ENCODE data around the gene ASB18. TPM values are rescaled to one million over a fixed set of nuclear protein-coding genes. Genes with fewer than 3 reads are reported as not detected.

ASB18 gene
- total RNA-seq, 2 experiments from 2014 or later, result not detected

- Mint-ChIP-seq H3K27me3 (peaks cover 57% of the 10 kb centered on the region), H3K4me3 (no peak overlapping the region), H3K9me3 (no peaks in the 10 kb centered on the region), H3K36me3 (no peaks in the 10 kb centered on the region), H3K27ac (no peak overlapping the region), H3K4me1 (no peaks in the 10 kb centered on the region)
- POLR2A ChIA-PET, result no interaction called here
- DNase-seq (no peak), ATAC-seq (ENCODE audit: low read depth) (no peak)
Observed at GRCh38 chr2:236161082-236161462, 103.1 kb downstream of the ASB18 start.

GRCh38 chr2:236160366-236161081 is 103.7 kb downstream of the ASB18 start:
- Mint-ChIP-seq H3K36me3 (no peaks in the 10 kb centered on the region), H3K4me3 (no peak overlapping the region), H3K27ac (no peak overlapping the region), H3K4me1 (no peaks in the 10 kb centered on the region), H3K9me3 (no peaks in the 10 kb centered on the region), H3K27me3 (peaks cover 52% of the 10 kb centered on the region)
- POLR2A ChIA-PET, result no interaction called here
- DNase-seq, result no peak
- ATAC-seq (ENCODE audit: low read depth), result no peak

- DNase-seq (no peak), ATAC-seq (ENCODE audit: low read depth) (no peak)
- POLR2A ChIA-PET, result no interaction called here
- Mint-ChIP-seq H3K27me3 (peaks cover 44% of the 10 kb centered on the region), H3K36me3 (no peaks in the 10 kb centered on the region), H3K9me3 (no peaks in the 10 kb centered on the region), H3K27ac (no peak overlapping the region), H3K4me3 (no peak overlapping the region), H3K4me1 (no peaks in the 10 kb centered on the region)
Observed at GRCh38 chr2:236159778-236160170, 104.4 kb downstream of the ASB18 start.

- POLR2A ChIA-PET, result interaction anchor here (0.7 kb wide), 1 partner anchor 1416 kb away, joined by 3 read pairs; no protein-coding TSS in a partner anchor
- Mint-ChIP-seq H3K27ac (no peak overlapping the region), H3K27me3 (peaks cover 43% of the 10 kb centered on the region), H3K9me3 (peaks cover 1% of the 10 kb centered on the region), H3K36me3 (no peaks in the 10 kb centered on the region), H3K4me1 (no peaks in the 10 kb centered on the region), H3K4me3 (no peak overlapping the region)
- ATAC-seq (ENCODE audit: low read depth) (no peak), DNase-seq (no peak)
Observed at GRCh38 chr2:236158969-236159777, 105.0 kb downstream of the ASB18 start.

- POLR2A ChIA-PET, result no interaction called here
- DNase-seq, result no peak
- Mint-ChIP-seq H3K36me3 (no peaks in the 10 kb centered on the region), H3K4me3 (no peak overlapping the region), H3K27ac (no peak overlapping the region), H3K9me3 (peaks cover 1% of the 10 kb centered on the region), H3K27me3 (peaks cover 42% of the 10 kb centered on the region), H3K4me1 (no peaks in the 10 kb centered on the region)
- no peak for ATAC-seq (ENCODE audit: low read depth)
Observed at GRCh38 chr2:236157815-236158498, 106.2 kb downstream of the ASB18 start.

- Mint-ChIP-seq H3K4me3 (no peak overlapping the region), H3K27me3 (peaks cover 38% of the 10 kb centered on the region), H3K4me1 (no peaks in the 10 kb centered on the region), H3K9me3 (peaks cover 1% of the 10 kb centered on the region), H3K36me3 (no peaks in the 10 kb centered on the region), H3K27ac (no peak overlapping the region)
- DNase-seq (no peak), ATAC-seq (ENCODE audit: low read depth) (no peak)
- POLR2A ChIA-PET, result no interaction called here
Observed at GRCh38 chr2:236157366-236157765, 106.8 kb downstream of the ASB18 start.

- no peak overlapping the region for H3K27ac Mint-ChIP-seq
- H3K4me1 Mint-ChIP-seq, result no peaks in the 10 kb centered on the region
- POLR2A ChIA-PET, result no interaction called here
- DNase-seq (no peak), ATAC-seq (ENCODE audit: low read depth) (no peak)
- H3K9me3 Mint-ChIP-seq, result peaks cover 3% of the 10 kb centered on the region
- H3K27me3 Mint-ChIP-seq, result peaks cover 33% of the 10 kb centered on the region
- no peaks in the 10 kb centered on the region for H3K36me3 Mint-ChIP-seq
- H3K4me3 Mint-ChIP-seq, result no peak overlapping the region
Observed at GRCh38 chr2:236156860-236157194, 107.4 kb downstream of the ASB18 start.

GRCh38 chr2:236156095-236156859 is 107.9 kb downstream of the ASB18 start:
- no peak overlapping the region for H3K27ac Mint-ChIP-seq
- no peak overlapping the region for H3K4me3 Mint-ChIP-seq
- H3K36me3 Mint-ChIP-seq, result no peaks in the 10 kb centered on the region
- DNase-seq (no peak), ATAC-seq (ENCODE audit: low read depth) (no peak)
- H3K9me3 Mint-ChIP-seq, result peaks cover 3% of the 10 kb centered on the region
- H3K4me1 Mint-ChIP-seq, result no peaks in the 10 kb centered on the region
- POLR2A ChIA-PET, result no interaction called here
- peaks cover 28% of the 10 kb centered on the region for H3K27me3 Mint-ChIP-seq

GRCh38 chr2:236155406-236155805 is 108.8 kb downstream of the ASB18 start:
- no peak overlapping the region for H3K27ac Mint-ChIP-seq
- no peaks in the 10 kb centered on the region for H3K36me3 Mint-ChIP-seq
- H3K4me1 Mint-ChIP-seq, result no peaks in the 10 kb centered on the region
- H3K4me3 Mint-ChIP-seq, result no peak overlapping the region
- ATAC-seq (ENCODE audit: low read depth) (no peak), DNase-seq (no peak)
- POLR2A ChIA-PET, result no interaction called here
- H3K27me3 Mint-ChIP-seq, result peaks cover 22% of the 10 kb centered on the region
- H3K9me3 Mint-ChIP-seq, result peaks cover 3% of the 10 kb centered on the region

GRCh38 chr2:236146436-236146835 is 117.8 kb downstream of the ASB18 start:
- POLR2A ChIA-PET, result no interaction called here
- Mint-ChIP-seq H3K27me3 (peaks cover 4% of the 10 kb centered on the region), H3K9me3 (peaks cover 3% of the 10 kb centered on the region), H3K36me3 (no peaks in the 10 kb centered on the region), H3K27ac (no peak overlapping the region), H3K4me1 (no peaks in the 10 kb centered on the region), H3K4me3 (no peak overlapping the region)
- ATAC-seq (ENCODE audit: low read depth) (no peak), DNase-seq (no peak)

GRCh38 chr2:236143811-236144210 is 120.4 kb downstream of the ASB18 start:
- DNase-seq, result no peak
- POLR2A ChIA-PET, result no interaction called here
- no peak for ATAC-seq (ENCODE audit: low read depth)
- H3K9me3 Mint-ChIP-seq, result no peaks in the 10 kb centered on the region
- peaks cover 4% of the 10 kb centered on the region for H3K27me3 Mint-ChIP-seq
- H3K27ac Mint-ChIP-seq, result no peak overlapping the region
- H3K4me1 Mint-ChIP-seq, result no peaks in the 10 kb centered on the region
- H3K4me3 Mint-ChIP-seq, result no peak overlapping the region
- no peaks in the 10 kb centered on the region for H3K36me3 Mint-ChIP-seq
